ENCODE measurements around the gene DCUN1D2.

The DCUN1D2 gene

DNA sequence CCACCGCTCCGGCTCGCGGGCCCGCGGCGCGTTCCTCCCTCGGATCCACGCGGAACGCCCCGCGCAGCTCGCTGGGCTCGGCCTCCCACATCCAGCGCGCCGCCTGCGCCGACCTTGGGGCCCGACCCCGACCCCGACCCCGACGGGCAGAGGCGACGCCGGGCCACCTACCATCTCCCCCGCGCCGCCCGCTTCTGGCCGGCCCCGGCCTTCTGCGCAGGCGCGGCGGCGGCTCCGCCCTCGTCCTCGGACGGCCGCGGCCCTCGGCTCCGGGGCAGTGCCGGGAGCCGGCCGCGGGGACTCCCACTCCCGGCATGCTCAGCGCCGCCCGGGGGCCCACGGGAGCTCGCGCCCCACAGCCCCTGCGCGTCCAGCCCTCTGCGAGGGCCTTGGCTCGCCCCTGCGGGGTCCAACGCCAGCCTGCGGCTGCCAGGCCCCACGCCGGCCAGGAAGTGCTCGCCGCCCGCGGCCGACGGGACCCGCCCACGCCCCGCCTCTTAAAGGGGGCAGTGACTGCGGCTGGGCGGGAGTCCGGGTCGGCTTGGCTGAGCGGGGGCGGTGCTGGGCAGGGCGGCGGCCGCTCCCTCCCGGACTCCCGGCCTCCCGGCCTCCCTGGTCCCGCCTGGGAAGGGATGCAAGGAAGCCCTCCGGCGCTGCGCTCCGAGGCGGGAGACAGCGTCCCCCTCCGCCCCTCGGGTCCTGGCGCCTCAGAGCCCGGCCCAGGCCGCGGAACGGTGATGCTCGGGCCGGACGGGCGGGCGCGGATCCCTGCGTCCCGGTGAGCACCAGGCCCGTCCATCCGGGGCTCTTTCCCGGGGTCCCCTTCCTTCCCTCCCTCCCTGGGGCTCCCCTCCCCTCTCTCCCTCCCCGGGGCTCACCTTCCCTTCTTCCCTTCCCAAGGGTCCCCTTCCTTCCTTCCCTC is at the start of gene DCUN1D2:
DCUN1D2 (minus strand) TSS at position 216 of the 922 bp plus-strand sequence; CDS start at position 174, 42 bp downstream.
- Histone ChIP-seq H3K9ac (ENCODE audit: low read depth, low read length) (peak within 1 kb of the TSS; percentile 90), H3K4me1 (ENCODE audit: insufficient read depth, low read length) (peaks cover 26% of the 10 kb centered on the region), H3K36me3 (ENCODE audit: insufficient read depth, low read length) (no peaks in the 10 kb centered on the region), H3K9me3 (ENCODE audit: control insufficient read depth, insufficient read depth, low read length) (no peaks in the 10 kb centered on the region)

DNA sequence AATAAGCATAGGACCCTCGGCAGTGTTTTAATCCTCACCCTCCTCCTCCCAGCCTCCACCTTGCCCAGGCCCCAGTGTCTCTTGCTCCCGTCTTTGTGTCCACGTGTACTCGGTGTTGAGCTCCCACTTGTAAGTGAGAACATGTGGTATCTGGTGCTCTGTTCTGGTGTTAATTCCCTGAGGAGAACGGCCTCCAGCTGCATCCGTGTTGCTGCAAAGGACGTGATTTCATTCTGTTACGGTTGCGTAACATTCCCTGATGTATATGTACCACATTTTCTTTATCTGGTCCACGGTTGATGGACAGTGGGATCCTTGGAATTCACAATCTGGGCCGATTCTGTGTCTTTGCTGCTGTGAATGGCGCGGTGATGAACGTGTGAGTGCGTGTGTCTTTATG is 49.3 kb upstream of the DCUN1D2 start:
- no peak overlapping the region for H3K9ac ChIP-seq (ENCODE audit: low read depth, low read length)
- H3K4me1 ChIP-seq (ENCODE audit: insufficient read depth, low read length), result no peaks in the 10 kb centered on the region

GRCh38 chr13:113539176-113539575 is 48.7 kb upstream of the DCUN1D2 start:
- Histone ChIP-seq H3K9ac (ENCODE audit: low read depth, low read length) (no peak overlapping the region), H3K9me3 (ENCODE audit: control insufficient read depth, insufficient read depth, low read length) (no peaks in the 10 kb centered on the region), H3K4me1 (ENCODE audit: insufficient read depth, low read length) (no peaks in the 10 kb centered on the region), H3K36me3 (ENCODE audit: insufficient read depth, low read length) (no peaks in the 10 kb centered on the region)

More for the DNA sequence above, 49.3 kb upstream of the DCUN1D2 start:
- H3K36me3 ChIP-seq (ENCODE audit: insufficient read depth, low read length), result no peaks in the 10 kb centered on the region
- no peaks in the 10 kb centered on the region for H3K9me3 ChIP-seq (ENCODE audit: control insufficient read depth, insufficient read depth, low read length)

- Histone ChIP-seq H3K36me3 (ENCODE audit: insufficient read depth, low read length) (no peaks in the 10 kb centered on the region), H3K4me1 (ENCODE audit: insufficient read depth, low read length) (no peaks in the 10 kb centered on the region), H3K9ac (ENCODE audit: low read depth, low read length) (no peak overlapping the region), H3K9me3 (ENCODE audit: control insufficient read depth, insufficient read depth, low read length) (no peaks in the 10 kb centered on the region)
These were observed 48.2 kb upstream of the DCUN1D2 start for GRCh38 chr13:113538689-113539058.

- no peaks in the 10 kb centered on the region for H3K36me3 ChIP-seq (ENCODE audit: insufficient read depth, low read length)
- H3K9ac ChIP-seq (ENCODE audit: low read depth, low read length), result no peak overlapping the region
- no peaks in the 10 kb centered on the region for H3K9me3 ChIP-seq (ENCODE audit: control insufficient read depth, insufficient read depth, low read length)
- H3K4me1 ChIP-seq (ENCODE audit: insufficient read depth, low read length), result no peaks in the 10 kb centered on the region
These were observed 47.6 kb upstream of the DCUN1D2 start for GRCh38 chr13:113537909-113538688.

- Histone ChIP-seq H3K36me3 (ENCODE audit: insufficient read depth, low read length) (no peaks in the 10 kb centered on the region), H3K9me3 (ENCODE audit: control insufficient read depth, insufficient read depth, low read length) (no peaks in the 10 kb centered on the region), H3K4me1 (ENCODE audit: insufficient read depth, low read length) (no peaks in the 10 kb centered on the region), H3K9ac (ENCODE audit: low read depth, low read length) (no peak overlapping the region)
These were observed 46.7 kb upstream of the DCUN1D2 start for GRCh38 chr13:113537205-113537604.

DNA sequence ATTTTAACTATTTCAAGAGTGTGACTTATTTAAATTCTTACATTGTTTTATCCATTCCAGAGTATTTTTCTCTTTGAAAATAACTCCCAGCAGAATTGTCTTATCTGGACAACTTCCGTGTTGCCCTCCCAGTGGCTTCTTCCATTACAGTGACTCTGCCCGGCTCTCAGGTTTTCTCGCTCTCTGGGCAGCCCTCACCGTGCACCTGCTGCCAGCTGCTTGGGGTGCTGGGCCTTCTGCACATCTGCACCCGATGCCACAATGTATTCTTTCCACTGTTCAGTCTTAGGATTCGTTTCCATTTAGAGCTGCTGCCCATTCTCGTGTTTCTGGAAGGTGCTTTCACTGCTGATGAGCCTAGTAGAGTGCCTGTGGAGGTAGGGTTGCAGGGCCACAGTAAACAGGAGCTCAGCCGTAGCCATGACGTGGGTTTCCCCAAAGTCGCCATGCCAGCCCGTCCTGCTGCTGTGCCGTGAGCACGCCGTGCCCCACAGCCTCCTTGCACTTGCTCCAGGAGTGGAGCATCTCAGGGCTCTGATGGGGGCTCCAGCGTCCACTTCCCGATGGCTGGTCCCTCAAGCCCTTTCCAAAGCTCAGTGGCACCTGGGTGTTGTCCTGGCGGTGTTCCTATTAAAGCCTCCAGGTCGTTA is 46.1 kb upstream of the DCUN1D2 start:
- no peaks in the 10 kb centered on the region for H3K4me1 ChIP-seq (ENCODE audit: insufficient read depth, low read length)
- no peak overlapping the region for H3K9ac ChIP-seq (ENCODE audit: low read depth, low read length)
- H3K36me3 ChIP-seq (ENCODE audit: insufficient read depth, low read length), result no peaks in the 10 kb centered on the region
- no peaks in the 10 kb centered on the region for H3K9me3 ChIP-seq (ENCODE audit: control insufficient read depth, insufficient read depth, low read length)

DNA sequence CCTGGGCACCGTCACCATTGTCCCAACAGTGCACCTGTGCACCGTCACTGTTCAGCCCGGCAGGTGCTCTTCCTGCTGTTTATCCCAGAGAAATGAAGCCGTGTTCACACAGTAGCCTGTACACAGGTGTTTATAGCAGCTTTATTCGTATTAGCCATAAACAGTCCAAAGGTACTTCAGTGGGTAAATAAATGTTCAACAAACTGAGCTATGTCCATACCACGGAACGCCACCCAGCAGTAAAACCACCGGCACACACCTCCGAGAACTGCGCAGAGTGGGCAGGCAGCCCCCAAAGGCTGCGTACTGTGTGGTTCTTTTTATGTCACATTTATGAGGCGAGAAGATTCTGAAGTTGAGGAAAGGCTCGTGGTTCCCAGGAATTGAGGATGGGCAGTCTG is 44.9 kb upstream of the DCUN1D2 start:
- no peaks in the 10 kb centered on the region for H3K36me3 ChIP-seq (ENCODE audit: insufficient read depth, low read length)

GRCh38 chr13:113534236-113534860 is 43.8 kb upstream of the DCUN1D2 start:
- H3K36me3 ChIP-seq (ENCODE audit: insufficient read depth, low read length), result no peaks in the 10 kb centered on the region
- no peak overlapping the region for H3K9ac ChIP-seq (ENCODE audit: low read depth, low read length)
- H3K9me3 ChIP-seq (ENCODE audit: control insufficient read depth, insufficient read depth, low read length), result no peaks in the 10 kb centered on the region
- no peaks in the 10 kb centered on the region for H3K4me1 ChIP-seq (ENCODE audit: insufficient read depth, low read length)

More for the DNA sequence above, 44.9 kb upstream of the DCUN1D2 start:
- H3K9ac ChIP-seq (ENCODE audit: low read depth, low read length), result no peak overlapping the region
- H3K4me1 ChIP-seq (ENCODE audit: insufficient read depth, low read length), result no peaks in the 10 kb centered on the region
- H3K9me3 ChIP-seq (ENCODE audit: control insufficient read depth, insufficient read depth, low read length), result no peaks in the 10 kb centered on the region

- Histone ChIP-seq H3K36me3 (ENCODE audit: insufficient read depth, low read length) (no peaks in the 10 kb centered on the region), H3K9me3 (ENCODE audit: control insufficient read depth, insufficient read depth, low read length) (no peaks in the 10 kb centered on the region), H3K9ac (ENCODE audit: low read depth, low read length) (no peak overlapping the region), H3K4me1 (ENCODE audit: insufficient read depth, low read length) (no peaks in the 10 kb centered on the region)
These were observed 42.8 kb upstream of the DCUN1D2 start for GRCh38 chr13:113533161-113533840.

GRCh38 chr13:113532156-113532806 is 41.8 kb upstream of the DCUN1D2 start:
- no peak overlapping the region for H3K9ac ChIP-seq (ENCODE audit: low read depth, low read length)
- no peaks in the 10 kb centered on the region for H3K9me3 ChIP-seq (ENCODE audit: control insufficient read depth, insufficient read depth, low read length)
- H3K4me1 ChIP-seq (ENCODE audit: insufficient read depth, low read length), result no peaks in the 10 kb centered on the region
- no peaks in the 10 kb centered on the region; the same call in none of the 2 replicates for H3K36me3 ChIP-seq (ENCODE audit: insufficient read depth, low read length)

GRCh38 chr13:113531041-113531873 is 40.7 kb upstream of the DCUN1D2 start:
- Histone ChIP-seq H3K9ac (ENCODE audit: low read depth, low read length) (no peak overlapping the region), H3K4me1 (ENCODE audit: insufficient read depth, low read length) (no peaks in the 10 kb centered on the region), H3K36me3 (ENCODE audit: insufficient read depth, low read length) (no peaks in the 10 kb centered on the region; the same call in none of the 2 replicates), H3K9me3 (ENCODE audit: control insufficient read depth, insufficient read depth, low read length) (no peaks in the 10 kb centered on the region)
